Testis (tissue), 3 donors: ENCODE data around the gene TRIP4. TPM values are rescaled to one million over a fixed set of nuclear protein-coding genes. Genes with fewer than 3 reads are reported as not detected.

ENCODE experiments used
- DNase-seq: peaks from one replicate; pipeline ENCODE4 v3.0.0-alpha.2; 2019
- H3K27ac ChIP-seq, 2 donors: fragments of 200-600 bp; sonication (generic); one replicate each; pipeline ENCODE4 v1.5.1; 2019
- H3K27me3 ChIP-seq: fragments of 200-600 bp; sonication (generic); one replicate; pipeline ENCODE4 v1.5.1; 2019
- H3K36me3 ChIP-seq: fragments of 200-600 bp; sonication (generic); one replicate; pipeline ENCODE4 v1.5.1; 2017; ENCODE audit warnings: low read depth; ENCODE audit errors: missing control alignments
- H3K4me1 ChIP-seq: fragments of 200-600 bp; sonication (generic); one replicate; pipeline ENCODE4 v1.5.1; 2019
- H3K4me3 ChIP-seq, 2 donors: fragments of 200-600 bp; sonication (generic); one replicate each; pipeline ENCODE4 v1.5.1; 2017 to 2019
- H3K9me3 ChIP-seq: fragments of 200-600 bp; sonication (generic); one replicate; pipeline ENCODE4 v1.5.1; 2017
- POLR2A ChIP-seq: fragments of 450-650 bp; IDR thresholded peaks from one replicate; pipeline ENCODE4 v1.6.1; 2017; ENCODE audit warnings: antibody characterized with exemption, mild to moderate bottlenecking, moderate library complexity
- whole genome bisulfite sequencing, 2 donors: methylation state at CpG; one replicate each; pipeline ENCODE4 v1.1.5; 2018; 5-methylcytosine and 5-hydroxymethylcytosine counted together
- intact Hi-C: fragments of 100-400 bp; cut with DNase I; formaldehyde crosslinking; loops from one replicate; pipeline ENCODE4 v1.15.1; 2023; ENCODE audit warnings: low total_unique reads
- polyA plus RNA-seq: library from polyadenylated mRNA; stranded (reverse); fragments of 350-450 nt; fragmentation: Illumina TruSeq; extraction: RNeasy Lipid Tissue Mini Kit (QIAGEN cat#74804); gene quantifications from one replicate; pipeline ENCODE4 v1.2.3, GENCODE V29; 2014; ENCODE audit warnings: low read depth, low replicate concordance; ENCODE audit not compliant: insufficient read depth
- total RNA-seq, 2 donors: library from RNA; depleted of rRNA; stranded (reverse); fragments of >200 nt; gene quantifications; one replicate each; pipeline ENCODE4 v1.2.3, GENCODE V29; 2016
- TF ChIP-seq, protein P1 (sequence below), 3 experiments: fragments of 450-650 bp in 2 of 3; fragments of 200-600 bp in 1 of 3; sonication (generic) in 1 of 3; IDR thresholded peaks; one replicate each; pipeline ENCODE4 v1.5.1; 2016 to 2019; ENCODE audit warnings: antibody characterized with exemption in 3 of 3, mild to moderate bottlenecking in 2 of 3, moderate library complexity in 1 of 3

TRIP4 gene
- total and polyA plus RNA-seq, 3 donors from 2014 or later: 17.1 to 23.4 (median 19.4) TPM

DNA sequence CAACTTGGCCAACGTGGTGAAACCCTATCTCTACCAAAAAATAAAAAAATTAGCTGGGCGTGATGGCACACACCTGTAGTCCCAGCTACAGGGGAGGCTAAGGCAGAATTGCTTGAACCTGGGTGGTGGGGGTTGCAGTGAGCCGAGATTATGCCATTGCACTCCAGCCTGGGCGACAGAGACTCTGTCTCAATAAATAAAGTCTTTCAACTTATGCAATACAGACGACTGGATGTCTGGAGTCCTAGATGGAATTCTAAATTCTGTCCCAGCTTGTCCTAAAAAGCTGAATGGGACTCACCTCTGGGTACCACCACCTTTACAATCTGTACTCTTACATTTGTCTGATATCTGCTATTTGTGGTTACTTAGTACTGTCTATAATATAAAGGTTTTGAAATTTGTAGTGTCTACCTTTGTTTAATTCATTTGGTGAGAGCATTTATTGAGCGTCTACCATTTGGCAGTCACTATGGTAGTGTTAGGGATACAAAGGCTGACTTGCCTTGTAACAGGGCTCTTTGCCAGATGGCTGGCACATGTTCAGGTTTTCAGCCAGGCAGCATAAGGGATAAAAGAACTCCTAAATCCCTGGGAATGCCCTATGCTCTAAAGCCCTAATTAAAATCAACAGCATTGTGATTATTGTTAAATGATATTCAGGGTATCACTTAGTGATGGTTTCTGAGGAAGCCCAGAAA lies 65.5 kb downstream of the TRIP4 start:
- intact Hi-C loops: no loop called here
- H3K27ac ChIP-seq: no peak overlapping the region
- no peaks in the 10 kb centered on the region for H3K27me3 ChIP-seq
- TF ChIP-seq, protein P1, sequence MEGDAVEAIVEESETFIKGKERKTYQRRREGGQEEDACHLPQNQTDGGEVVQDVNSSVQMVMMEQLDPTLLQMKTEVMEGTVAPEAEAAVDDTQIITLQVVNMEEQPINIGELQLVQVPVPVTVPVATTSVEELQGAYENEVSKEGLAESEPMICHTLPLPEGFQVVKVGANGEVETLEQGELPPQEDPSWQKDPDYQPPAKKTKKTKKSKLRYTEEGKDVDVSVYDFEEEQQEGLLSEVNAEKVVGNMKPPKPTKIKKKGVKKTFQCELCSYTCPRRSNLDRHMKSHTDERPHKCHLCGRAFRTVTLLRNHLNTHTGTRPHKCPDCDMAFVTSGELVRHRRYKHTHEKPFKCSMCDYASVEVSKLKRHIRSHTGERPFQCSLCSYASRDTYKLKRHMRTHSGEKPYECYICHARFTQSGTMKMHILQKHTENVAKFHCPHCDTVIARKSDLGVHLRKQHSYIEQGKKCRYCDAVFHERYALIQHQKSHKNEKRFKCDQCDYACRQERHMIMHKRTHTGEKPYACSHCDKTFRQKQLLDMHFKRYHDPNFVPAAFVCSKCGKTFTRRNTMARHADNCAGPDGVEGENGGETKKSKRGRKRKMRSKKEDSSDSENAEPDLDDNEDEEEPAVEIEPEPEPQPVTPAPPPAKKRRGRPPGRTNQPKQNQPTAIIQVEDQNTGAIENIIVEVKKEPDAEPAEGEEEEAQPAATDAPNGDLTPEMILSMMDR (IDR thresholded peaks at IDR 0.05): no peak
- TF ChIP-seq POLR2A: no peak
- no peaks in the 10 kb centered on the region for H3K4me1 ChIP-seq
- 68 to 74% methylated on average over 6 of the region's 6 CpGs for WGBS, 2 donors
- peak; percentile 38 for DNase-seq
- no peaks in the 10 kb centered on the region for H3K9me3 ChIP-seq
- H3K36me3 ChIP-seq: no peaks in the 10 kb centered on the region
- no peak overlapping the region for H3K4me3 ChIP-seq

DNA sequence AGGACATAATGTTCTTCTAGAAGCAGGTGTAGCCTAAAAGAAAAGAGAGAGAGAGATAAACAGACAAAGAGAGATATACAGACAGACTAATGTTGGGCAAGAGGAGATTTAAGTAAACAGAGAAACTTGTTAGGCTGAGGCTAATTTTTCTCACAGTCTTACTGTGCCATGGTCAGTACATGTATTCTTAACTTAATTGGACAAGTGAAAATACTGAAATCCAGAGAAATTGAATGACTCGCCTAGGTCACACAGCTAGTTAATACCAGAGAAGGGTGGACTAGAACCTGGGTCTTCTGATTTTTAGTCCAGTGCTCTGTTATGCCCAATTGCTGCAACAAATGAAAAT lies 66.0 kb downstream of the TRIP4 start:
- Histone ChIP-seq H3K36me3 (no peaks in the 10 kb centered on the region), H3K27me3 (no peaks in the 10 kb centered on the region), H3K4me1 (no peaks in the 10 kb centered on the region), H3K9me3 (no peaks in the 10 kb centered on the region), H3K27ac (no peak overlapping the region), H3K4me3 (no peak overlapping the region)
- 91 to 95% methylated on average over 1 of the region's 1 CpG for WGBS, 2 donors
- TF ChIP-seq, protein P1 (IDR thresholded peaks at IDR 0.05): no peak
- no peak for TF ChIP-seq POLR2A
- intact Hi-C loops: no loop called here
- no peak for DNase-seq

DNA sequence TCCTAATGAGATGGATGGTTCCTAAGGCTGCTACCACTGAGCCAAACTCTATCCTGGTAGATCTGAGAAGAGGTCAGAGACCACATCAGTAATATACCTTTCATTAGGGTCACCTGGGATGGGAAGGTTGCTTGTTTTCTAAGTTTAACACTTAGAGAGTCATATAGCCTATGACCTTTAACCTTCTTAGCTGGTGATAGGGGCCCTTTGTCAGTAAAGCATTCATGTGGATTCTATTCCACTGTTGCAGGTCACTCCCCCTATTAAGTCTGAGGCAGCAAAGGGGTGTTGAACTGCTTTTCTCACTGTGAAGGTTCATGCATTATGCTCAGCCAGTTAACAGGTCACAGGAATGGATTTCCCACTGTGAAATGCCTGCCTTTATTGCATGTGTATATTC lies 66.6 kb downstream of the TRIP4 start:
- TF ChIP-seq, protein P1 (IDR thresholded peaks at IDR 0.05): no peak
- no peak for TF ChIP-seq POLR2A
- no peaks in the 10 kb centered on the region for H3K4me1 ChIP-seq
- intact Hi-C loops: no loop called here
- no peak for DNase-seq
- no peak overlapping the region for H3K27ac ChIP-seq
- H3K9me3 ChIP-seq: no peaks in the 10 kb centered on the region
- no peaks in the 10 kb centered on the region for H3K27me3 ChIP-seq
- H3K36me3 ChIP-seq: no peaks in the 10 kb centered on the region
- no peak overlapping the region for H3K4me3 ChIP-seq

DNA sequence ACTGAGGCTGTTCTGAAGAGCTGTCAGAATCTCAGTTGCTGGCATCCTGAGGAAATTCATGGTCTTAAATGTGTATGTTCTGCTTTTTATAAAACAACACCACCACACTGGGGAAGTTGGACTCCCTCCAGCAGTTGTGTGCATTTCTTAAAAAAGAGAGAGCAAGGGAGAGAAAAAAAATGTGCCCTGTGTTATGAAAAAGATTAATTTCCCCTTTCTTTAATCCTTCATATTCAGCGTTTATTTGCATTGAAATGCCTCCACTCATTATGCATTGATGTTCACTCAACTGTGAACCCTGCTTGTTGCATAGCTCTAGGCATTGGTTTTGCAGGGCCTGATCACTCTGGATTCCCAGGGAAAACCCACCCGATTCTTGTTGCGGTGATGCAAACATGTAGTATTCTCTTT lies 68.3 kb downstream of the TRIP4 start:
- intact Hi-C loops: no loop called here
- no peaks in the 10 kb centered on the region for H3K9me3 ChIP-seq
- no peak overlapping the region for H3K4me3 ChIP-seq
- 70 to 84% methylated on average over 3 of the region's 3 CpGs for WGBS, 2 donors
- H3K27me3 ChIP-seq: no peaks in the 10 kb centered on the region
- no peak overlapping the region for H3K27ac ChIP-seq
- peak; percentile 39 for DNase-seq
- H3K36me3 ChIP-seq: no peaks in the 10 kb centered on the region
- no peaks in the 10 kb centered on the region for H3K4me1 ChIP-seq
- no peak for TF ChIP-seq POLR2A
- TF ChIP-seq, protein P1 (IDR thresholded peaks at IDR 0.05): no peak

DNA sequence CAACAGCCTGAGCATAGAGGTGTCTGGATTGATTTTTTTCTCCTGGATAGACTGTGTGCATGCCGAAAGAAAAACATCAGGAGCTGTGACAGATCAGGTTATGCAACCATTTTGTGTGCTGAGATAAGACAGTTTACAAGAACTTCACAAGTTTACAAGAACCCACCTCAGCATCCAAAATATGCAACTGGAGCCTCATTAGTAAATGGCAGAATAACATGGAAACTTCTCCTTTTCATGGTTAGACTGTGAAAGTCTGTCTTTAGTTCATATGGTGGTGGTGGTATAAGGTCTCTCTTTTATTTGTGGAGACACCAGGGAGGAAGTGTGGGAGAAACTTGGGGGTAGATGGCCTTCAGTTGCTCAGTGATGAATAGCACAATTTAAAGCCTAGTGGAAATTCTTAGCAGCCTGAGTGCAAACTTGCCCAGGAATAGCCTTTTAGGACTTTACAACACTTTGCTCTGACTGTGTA lies 69.0 kb downstream of the TRIP4 start:
- Histone ChIP-seq H3K27ac (no peak overlapping the region), H3K4me1 (peaks cover 2% of the 10 kb centered on the region), H3K4me3 (no peak overlapping the region), H3K9me3 (no peaks in the 10 kb centered on the region), H3K27me3 (no peaks in the 10 kb centered on the region), H3K36me3 (no peaks in the 10 kb centered on the region)
- no peak for TF ChIP-seq POLR2A
- TF ChIP-seq, protein P1 (IDR thresholded peaks at IDR 0.05): no peak
- DNase-seq: no peak
- 50 to 63% methylated on average over 1 of the region's 1 CpG for WGBS, 2 donors
- intact Hi-C loops: no loop called here
